ENCODE results near the gene CA12. TPM values are rescaled to one million over a fixed set of nuclear protein-coding genes. Genes with fewer than 3 reads are reported as not detected.
"Not testable (repeated sequence)": the region's sequence is repeated elsewhere in the genome, so short reads cannot be mapped to it uniquely, and the experiment has no call there.

CA12 gene
- total RNA-seq, 1 experiment from 2014 or later, result 33.0 TPM

GRCh38 chr15:63339836-63340235 is 41.8 kb downstream of the CA12 start:
- DNase-seq (ENCODE audit: extremely low read depth, low read depth), result no peak

GRCh38 chr15:63339006-63339766 is 42.5 kb downstream of the CA12 start:
- no peak for DNase-seq (ENCODE audit: extremely low read depth, low read depth)

- no peak for DNase-seq (ENCODE audit: extremely low read depth, low read depth)
These were observed 43.5 kb downstream of the CA12 start for GRCh38 chr15:63338170-63338569.

GRCh38 chr15:63337046-63337445 is 44.6 kb downstream of the CA12 start:
- DNase-seq (ENCODE audit: extremely low read depth, low read depth), result no peak

- no peak for DNase-seq (ENCODE audit: extremely low read depth, low read depth)
These were observed 46.0 kb downstream of the CA12 start for GRCh38 chr15:63335543-63336240.

GRCh38 chr15:63334821-63335220 is 46.8 kb downstream of the CA12 start:
- DNase-seq (ENCODE audit: extremely low read depth, low read depth), result no peak

- DNase-seq (ENCODE audit: extremely low read depth, low read depth), result no peak
These were observed 49.1 kb downstream of the CA12 start for GRCh38 chr15:63332367-63333124.

GRCh38 chr15:63331456-63331855 is 50.2 kb downstream of the CA12 start:
- no peak for DNase-seq (ENCODE audit: extremely low read depth, low read depth)

- DNase-seq (ENCODE audit: extremely low read depth, low read depth), result no peak
These were observed 50.7 kb downstream of the CA12 start for GRCh38 chr15:63330926-63331325.

- DNase-seq (ENCODE audit: extremely low read depth, low read depth), result no peak
These were observed 51.9 kb downstream of the CA12 start for GRCh38 chr15:63329567-63330350.

GRCh38 chr15:63327648-63328421 is 53.8 kb downstream of the CA12 start:
- no peak for DNase-seq (ENCODE audit: extremely low read depth, low read depth)

GRCh38 chr15:63324770-63325169 is 56.9 kb downstream of the CA12 start:
- DNase-seq (ENCODE audit: extremely low read depth, low read depth), result no peak

GRCh38 chr15:63323798-63324563 is 57.7 kb downstream of the CA12 start:
- DNase-seq (ENCODE audit: extremely low read depth, low read depth), result no peak

GRCh38 chr15:63322541-63322940 is 59.1 kb downstream of the CA12 start:
- no peak for DNase-seq (ENCODE audit: extremely low read depth, low read depth)

- no peak for DNase-seq (ENCODE audit: extremely low read depth, low read depth)
These were observed 60.2 kb downstream of the CA12 start for GRCh38 chr15:63321462-63321861.

- not testable (repeated sequence) for DNase-seq (ENCODE audit: extremely low read depth, low read depth)
These were observed 60.7 kb downstream of the CA12 start for GRCh38 chr15:63320981-63321380.

- not testable (repeated sequence) for DNase-seq (ENCODE audit: extremely low read depth, low read depth)
These were observed 61.2 kb downstream of the CA12 start for GRCh38 chr15:63320446-63320845.

GRCh38 chr15:63319065-63319464 is 62.6 kb downstream of the CA12 start:
- DNase-seq (ENCODE audit: extremely low read depth, low read depth), result no peak

GRCh38 chr15:63318344-63318743 is 63.3 kb downstream of the CA12 start:
- DNase-seq (ENCODE audit: extremely low read depth, low read depth), result no peak

Data from NCI-H460 (cell line).